GM10248 (cell line): ENCODE measurements around the gene NELL2.

Source experiments
- CTCF ChIA-PET: fragments of 300-600 bp; sonication (Branson Sonifier 250); formaldehyde crosslinking; extraction: SDS; loops from one replicate; lab custom pipeline; 2021; ENCODE audit warnings: antibody characterized with exemption; lab: Yijun Ruan, JAX
- POLR2A ChIA-PET: fragments of 350-650 bp; sonication (Branson Sonifier 250); formaldehyde crosslinking; extraction: SDS; loops from one replicate; lab custom pipeline; 2020; ENCODE audit warnings: antibody characterized with exemption; lab: Yijun Ruan, JAX
- DNase-seq: peaks from one replicate; pipeline ENCODE4 v3.0.0; 2012; ENCODE audit errors: extremely low spot score
- TF ChIP-seq, protein P1 (sequence below): IDR thresholded peaks from 2 replicates; pipeline ENCODE4 v1.5.1; 2012; ENCODE audit warnings: mild to moderate bottlenecking, low read depth; ENCODE audit errors: extremely low read depth, missing control alignments, control extremely low read depth

The NELL2 gene

DNA sequence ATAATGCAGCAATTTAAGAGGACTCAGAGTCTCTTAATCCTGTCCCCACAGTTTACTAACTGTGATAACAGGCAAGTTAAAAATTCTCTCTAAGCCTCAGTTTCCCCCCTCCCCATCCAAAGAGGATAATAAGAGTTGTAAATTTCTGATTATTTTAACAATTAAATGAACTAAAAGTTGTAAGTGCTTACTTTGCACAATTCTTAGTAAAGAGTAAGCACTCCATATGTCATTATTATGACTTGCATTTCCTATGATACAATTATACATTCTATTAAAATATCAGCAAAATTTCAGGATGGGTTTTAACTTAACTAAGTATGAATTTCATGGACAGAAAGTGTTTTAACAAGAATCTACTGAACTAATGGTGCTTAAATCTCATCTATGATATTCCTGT lies 80.1 kb downstream of the NELL2 start:
- no peak for DNase-seq
- ChIA-PET POLR2A (no interaction called here), CTCF (interaction anchor here (1.1 to 1.3 kb wide), 2 partner anchors 19 to 21 kb away, joined by 3 to 4 read pairs; no protein-coding TSS in a partner anchor)
- TF ChIP-seq, protein P1, sequence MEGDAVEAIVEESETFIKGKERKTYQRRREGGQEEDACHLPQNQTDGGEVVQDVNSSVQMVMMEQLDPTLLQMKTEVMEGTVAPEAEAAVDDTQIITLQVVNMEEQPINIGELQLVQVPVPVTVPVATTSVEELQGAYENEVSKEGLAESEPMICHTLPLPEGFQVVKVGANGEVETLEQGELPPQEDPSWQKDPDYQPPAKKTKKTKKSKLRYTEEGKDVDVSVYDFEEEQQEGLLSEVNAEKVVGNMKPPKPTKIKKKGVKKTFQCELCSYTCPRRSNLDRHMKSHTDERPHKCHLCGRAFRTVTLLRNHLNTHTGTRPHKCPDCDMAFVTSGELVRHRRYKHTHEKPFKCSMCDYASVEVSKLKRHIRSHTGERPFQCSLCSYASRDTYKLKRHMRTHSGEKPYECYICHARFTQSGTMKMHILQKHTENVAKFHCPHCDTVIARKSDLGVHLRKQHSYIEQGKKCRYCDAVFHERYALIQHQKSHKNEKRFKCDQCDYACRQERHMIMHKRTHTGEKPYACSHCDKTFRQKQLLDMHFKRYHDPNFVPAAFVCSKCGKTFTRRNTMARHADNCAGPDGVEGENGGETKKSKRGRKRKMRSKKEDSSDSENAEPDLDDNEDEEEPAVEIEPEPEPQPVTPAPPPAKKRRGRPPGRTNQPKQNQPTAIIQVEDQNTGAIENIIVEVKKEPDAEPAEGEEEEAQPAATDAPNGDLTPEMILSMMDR = no peak

DNA sequence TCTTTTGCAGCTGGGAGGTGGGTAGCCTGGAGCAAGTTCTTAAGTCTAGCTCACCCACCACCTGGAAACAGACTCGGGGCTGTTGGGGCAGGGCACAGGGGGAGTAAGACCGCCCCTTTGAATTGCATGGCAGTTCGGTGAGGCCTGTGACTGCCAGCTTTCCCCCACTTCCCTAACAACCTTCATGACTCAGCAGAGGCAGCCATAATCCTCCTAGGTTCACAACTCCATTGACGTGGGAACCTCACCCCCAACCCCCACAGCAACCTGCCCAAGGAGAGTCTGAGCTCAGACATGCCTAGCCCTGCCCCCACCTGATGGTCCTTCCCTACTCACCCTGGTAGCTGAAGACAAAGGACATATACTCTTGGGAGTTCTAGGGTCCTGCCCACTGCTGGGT lies 87.4 kb downstream of the NELL2 start:
- TF ChIP-seq, protein P1 = no peak
- POLR2A ChIA-PET = no interaction called here
- CTCF ChIA-PET = interaction anchor here (1.5 to 1.8 kb wide), 2 partner anchors 26 to 37 kb away, joined by 4 to 5 read pairs; no protein-coding TSS in a partner anchor

DNA sequence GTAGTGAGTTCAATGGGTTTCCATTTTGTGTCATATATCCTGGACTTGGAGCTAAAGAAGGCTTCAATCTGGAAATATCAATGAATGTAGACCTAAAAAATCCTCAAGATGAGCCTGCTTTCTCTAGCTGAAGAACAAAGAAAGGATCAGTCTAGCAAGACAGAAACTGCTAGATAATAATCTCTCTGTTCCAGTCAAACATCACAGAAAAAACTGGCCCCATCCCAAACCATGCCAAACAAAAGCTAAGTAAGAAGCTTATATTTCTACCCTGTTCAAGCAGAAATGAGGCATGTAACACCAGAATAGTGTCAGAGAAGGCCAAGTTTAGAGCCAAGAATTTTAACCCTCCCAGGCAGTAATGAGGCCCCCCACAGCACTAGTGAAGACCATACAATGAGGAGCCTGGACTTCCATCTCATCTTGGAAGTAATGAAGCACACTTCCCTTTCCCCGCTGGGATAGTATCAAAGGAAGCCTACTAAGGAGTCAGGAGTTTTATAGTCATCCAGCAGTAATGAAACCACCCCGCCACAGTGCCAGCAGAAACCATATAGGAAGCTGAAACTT lies 95.8 kb downstream of the NELL2 start:
- TF ChIP-seq, protein P1 = no peak
- ChIA-PET POLR2A (no interaction called here), CTCF (interaction anchor here (1.1 to 3.1 kb wide), 5 partner anchors 11 to 150 kb away, joined by 3 to 11 read pairs (median 5); no protein-coding TSS in a partner anchor)
- no peak for DNase-seq

More for the DNA sequence above, 87.4 kb downstream of the NELL2 start:
- no peak for DNase-seq

DNA sequence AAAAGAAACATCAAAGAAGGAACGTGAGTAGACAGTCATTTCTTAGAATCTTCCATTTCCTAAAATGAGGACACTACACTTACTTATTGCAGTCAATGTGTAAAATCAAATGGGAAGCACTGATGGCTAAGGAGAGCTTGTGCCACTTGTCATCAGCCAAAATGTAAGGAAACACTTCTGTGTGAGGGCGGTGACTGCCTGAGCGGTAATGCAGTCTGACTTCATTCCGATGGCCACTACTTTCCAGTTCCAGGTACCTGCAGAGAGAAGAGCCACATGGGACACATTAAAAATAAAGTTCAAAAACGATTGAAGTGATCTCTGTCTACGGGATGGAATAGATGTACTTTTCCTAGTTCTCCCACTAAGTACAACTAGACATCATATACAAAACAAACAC lies 96.3 kb downstream of the NELL2 start:
- no peak for DNase-seq
- TF ChIP-seq, protein P1 = no peak
- ChIA-PET POLR2A (no interaction called here), CTCF (interaction anchor here (1.6 to 3.1 kb wide), 3 partner anchors 12 to 151 kb away, joined by 5 to 11 read pairs (median 7); no protein-coding TSS in a partner anchor)

DNA sequence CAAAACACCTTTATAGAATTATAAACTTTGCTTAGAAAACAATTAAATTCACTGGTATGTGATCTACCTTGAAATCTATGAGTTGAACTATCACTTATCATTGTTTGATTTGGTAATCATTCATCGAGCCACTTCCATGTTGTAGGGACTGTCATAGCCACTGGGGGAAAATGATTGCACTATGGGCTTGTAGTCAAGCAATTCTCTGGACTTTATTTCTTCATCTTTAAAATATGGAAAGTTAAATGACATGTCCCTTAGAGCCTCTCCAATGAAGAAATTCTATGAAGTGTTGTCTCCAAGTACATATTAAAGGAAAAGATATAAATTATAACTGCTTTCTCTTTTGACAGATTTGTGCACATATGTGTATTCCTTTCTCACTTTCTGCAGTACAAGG lies 97.3 kb downstream of the NELL2 start:
- ChIA-PET POLR2A (no interaction called here), CTCF (no interaction called here)
- DNase-seq = no peak
- TF ChIP-seq, protein P1 = no peak

DNA sequence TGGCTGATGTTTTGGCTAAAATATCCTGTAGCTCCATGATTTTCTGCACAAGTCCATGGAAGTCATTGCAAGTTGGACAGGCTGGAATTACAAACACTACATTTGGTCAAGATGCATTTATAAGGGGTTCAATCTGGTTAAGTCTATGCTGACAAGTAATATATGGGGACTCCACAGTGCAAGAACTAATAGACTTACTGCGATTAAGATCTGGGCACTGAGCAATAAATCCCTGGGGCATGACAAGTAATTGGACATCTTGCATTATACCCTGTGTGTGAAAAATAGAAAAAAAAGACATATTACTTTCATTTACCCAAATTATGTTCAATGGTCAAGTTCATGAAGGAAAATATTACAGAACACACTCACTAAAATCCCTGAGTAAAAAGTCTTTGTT lies 99.1 kb downstream of the NELL2 start:
- TF ChIP-seq, protein P1 = no peak
- CTCF ChIA-PET = interaction anchor here (0.7 to 2.7 kb wide), 5 partner anchors 9 to 26 kb away, joined by 3 to 17 read pairs (median 3); no protein-coding TSS in a partner anchor
- POLR2A ChIA-PET = no interaction called here

More for the DNA sequence above, 99.1 kb downstream of the NELL2 start:
- DNase-seq = no peak
